Mucosa of rectum (tissue), 2 donors: ENCODE data around the gene CHRM2.

Experiments used
- H3K27ac ChIP-seq, 2 donors: one replicate each; pipeline ENCODE4 v1.7.0; 2013; ENCODE audit warnings: inconsistent platforms in 2 of 2, low read depth in 2 of 2, low read length in 2 of 2
- H3K27me3 ChIP-seq, 2 donors: one replicate each; pipeline ENCODE4 v1.7.0; 2013; ENCODE audit warnings: low read length in 2 of 2; ENCODE audit not compliant: control insufficient read depth in 2 of 2, insufficient read depth in 2 of 2
- H3K36me3 ChIP-seq, 2 donors: one replicate each; pipeline ENCODE4 v1.7.0; 2013; ENCODE audit warnings: low read length in 2 of 2; ENCODE audit not compliant: control insufficient read depth in 2 of 2, insufficient read depth in 2 of 2
- H3K4me1 ChIP-seq, 2 donors: one replicate each; pipeline ENCODE4 v1.7.0; 2013; ENCODE audit warnings: low read length in 2 of 2, mild to moderate bottlenecking in 1 of 2; ENCODE audit not compliant: control insufficient read depth in 2 of 2, insufficient read depth in 2 of 2
- H3K4me3 ChIP-seq, 2 donors: one replicate each; pipeline ENCODE4 v1.7.0; 2013; ENCODE audit warnings: low read length in 2 of 2
- H3K9ac ChIP-seq, 2 donors: one replicate each; pipeline ENCODE4 v1.7.0; 2013; ENCODE audit warnings: low read length in 2 of 2, low read depth in 1 of 2, mild to moderate bottlenecking in 1 of 2
- H3K9me3 ChIP-seq, 2 donors: one replicate each; pipeline ENCODE4 v1.7.0; 2013; ENCODE audit warnings: low read length in 2 of 2; ENCODE audit not compliant: control insufficient read depth in 2 of 2
- donor health status: healthy.
- donor health status: Normal muscosa, but diverticular disease.

The CHRM2 gene

DNA sequence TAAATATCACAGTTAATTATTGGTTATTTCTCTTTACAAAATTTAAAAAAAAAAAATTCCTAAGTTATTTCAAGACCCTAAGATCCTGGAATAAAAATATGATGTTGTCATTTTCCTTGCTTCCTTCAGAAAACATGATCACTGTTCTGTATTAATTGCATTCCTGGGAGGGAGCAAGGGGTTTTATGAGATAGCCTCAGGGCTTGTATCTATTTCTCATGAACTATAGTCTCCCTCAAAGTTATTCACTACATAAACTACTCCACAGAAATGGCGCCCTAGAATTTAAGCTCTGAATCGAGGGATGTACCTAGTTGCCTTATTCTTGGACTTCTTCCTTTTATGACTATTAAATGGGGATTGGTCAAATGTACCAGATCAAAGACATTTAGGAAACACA is 170.3 kb downstream of the CHRM2 start:
- H3K9ac ChIP-seq = no peak overlapping the region
- H3K36me3 ChIP-seq = no peaks in the 10 kb centered on the region
- H3K4me1 ChIP-seq = no peaks in the 10 kb centered on the region
- H3K27me3 ChIP-seq = no peaks in the 10 kb centered on the region
- no peak overlapping the region for H3K4me3 ChIP-seq
- no peaks in the 10 kb centered on the region for H3K9me3 ChIP-seq
- no peak overlapping the region for H3K27ac ChIP-seq

DNA sequence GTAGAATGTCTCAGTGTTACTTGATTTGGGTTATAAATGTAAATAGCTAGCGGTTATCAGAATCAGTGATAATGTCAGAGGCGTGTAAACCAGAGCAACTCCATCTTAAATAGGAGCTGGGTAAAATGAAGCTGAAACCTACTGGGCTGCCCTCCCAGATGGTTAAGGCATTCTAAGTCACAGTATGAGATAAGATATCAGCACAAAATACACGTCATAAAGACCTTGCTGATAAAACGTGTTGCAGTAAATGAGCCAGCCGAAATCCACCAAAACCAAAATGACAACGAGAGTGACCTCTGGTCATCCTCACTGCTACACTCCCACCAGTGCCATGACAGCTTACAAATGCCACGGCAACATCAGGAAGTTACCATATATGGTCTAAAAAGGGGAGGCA is 172.3 kb downstream of the CHRM2 start:
- Histone ChIP-seq H3K36me3 (no peaks in the 10 kb centered on the region), H3K4me3 (no peak overlapping the region), H3K9ac (no peak overlapping the region), H3K4me1 (no peaks in the 10 kb centered on the region), H3K27me3 (no peaks in the 10 kb centered on the region), H3K27ac (no peak overlapping the region), H3K9me3 (no peaks in the 10 kb centered on the region)

DNA sequence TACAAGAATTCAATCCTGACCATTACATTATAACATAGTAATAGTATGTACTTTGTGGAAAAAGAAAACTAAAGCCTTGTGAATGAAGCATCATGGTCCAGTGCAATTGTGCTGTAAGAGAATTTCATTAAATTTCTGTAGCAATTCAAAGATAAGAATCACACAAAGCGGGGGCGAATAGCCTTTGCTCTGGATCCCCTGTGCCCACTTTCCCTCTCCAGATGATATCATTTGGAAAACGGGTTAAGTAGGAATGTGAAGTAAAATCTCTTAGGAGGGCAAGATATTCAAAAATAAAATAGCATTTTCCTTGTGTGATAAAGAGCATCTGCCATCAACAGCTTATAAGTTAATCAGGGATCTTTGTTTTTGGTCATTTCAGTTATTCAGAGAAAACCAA is 177.1 kb downstream of the CHRM2 start:
- H3K36me3 ChIP-seq = no peaks in the 10 kb centered on the region
- no peaks in the 10 kb centered on the region for H3K4me1 ChIP-seq
- no peaks in the 10 kb centered on the region for H3K27me3 ChIP-seq
- no peaks in the 10 kb centered on the region for H3K9me3 ChIP-seq
- H3K27ac ChIP-seq = no peak overlapping the region
- H3K4me3 ChIP-seq = no peak overlapping the region
- no peak overlapping the region for H3K9ac ChIP-seq

DNA sequence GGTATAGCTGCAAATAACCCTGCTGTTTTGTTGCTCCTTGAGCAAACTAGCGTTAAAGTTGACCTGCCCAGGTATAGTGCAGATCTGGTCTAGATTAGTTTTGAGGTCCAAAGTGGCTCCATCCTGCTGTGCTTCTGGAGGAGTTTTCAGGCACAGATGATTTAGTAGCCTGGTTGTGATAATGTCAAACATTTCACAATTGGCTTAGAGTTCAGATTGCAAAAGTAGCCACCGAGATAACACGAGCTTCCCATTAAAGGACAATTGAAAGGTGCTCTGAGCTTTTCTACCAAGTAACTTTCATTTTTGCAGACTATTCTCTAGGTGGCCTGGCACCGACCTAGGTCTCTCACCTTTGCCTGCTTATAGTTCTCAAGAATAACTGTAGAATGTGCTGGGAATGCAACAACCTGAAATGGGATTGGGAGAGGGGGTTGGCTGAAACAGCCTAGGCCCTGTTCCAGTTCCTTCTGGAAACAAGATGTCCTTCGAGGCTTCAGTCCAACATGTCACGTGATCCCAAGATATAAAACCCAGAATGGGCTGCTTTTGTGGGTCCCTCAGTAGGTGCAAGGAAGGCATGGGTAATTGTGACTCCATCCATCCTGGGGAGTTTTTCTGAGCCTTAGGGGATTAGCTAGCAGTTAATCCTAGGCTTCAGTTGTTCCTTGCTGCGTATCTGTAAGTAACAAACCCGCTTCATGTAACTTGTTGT is 201.0 kb downstream of the CHRM2 start:
- Histone ChIP-seq H3K27me3 (no peaks in the 10 kb centered on the region), H3K9me3 (peaks cover 0 to 2% of the 10 kb centered on the region in 2 donors), H3K4me1 (no peaks in the 10 kb centered on the region), H3K27ac (no peak overlapping the region), H3K36me3 (no peaks in the 10 kb centered on the region), H3K9ac (no peak overlapping the region), H3K4me3 (no peak overlapping the region)
